Ascending aorta (tissue), 2 donors: ENCODE measurements around the gene APLP2. TPM values are rescaled to one million over a fixed set of nuclear protein-coding genes. Genes with fewer than 3 reads are reported as not detected.

Experiments
- DNase-seq, 2 donors: peaks; one replicate each; pipeline ENCODE4 v3.0.0-alpha.2; 2019; ENCODE audit warnings: low spot score in 2 of 2
- H3K27ac ChIP-seq, 2 donors: fragments of 200-600 bp; sonication (generic); one replicate each; pipeline ENCODE4 v1.5.1; 2016 to 2017; ENCODE audit warnings: mild to moderate bottlenecking in 1 of 2
- H3K27me3 ChIP-seq: fragments of 200-600 bp; sonication (generic); one replicate; pipeline ENCODE4 v1.5.1; 2017
- H3K36me3 ChIP-seq, 2 donors: fragments of 200-600 bp; sonication (generic); one replicate each; pipeline ENCODE4 v1.5.1; 2016
- H3K4me1 ChIP-seq, 2 donors: fragments of 200-600 bp; sonication (generic); one replicate each; pipeline ENCODE4 v1.5.1; 2016 to 2017; ENCODE audit warnings: mild to moderate bottlenecking in 1 of 2
- H3K4me3 ChIP-seq, 2 donors: fragments of 200-600 bp; sonication (generic); one replicate each; pipeline ENCODE4 v1.5.1; 2016 to 2017; ENCODE audit warnings: mild to moderate bottlenecking in 1 of 2
- H3K9me3 ChIP-seq, 2 donors: fragments of 200-600 bp; sonication (generic); one replicate each; pipeline ENCODE4 v1.5.1; 2016
- intact Hi-C: fragments of 100-400 bp; cut with DNase I; formaldehyde crosslinking; loops from one replicate; pipeline ENCODE4 v1.15.1; 2023
- total RNA-seq: library from RNA; depleted of rRNA; stranded (reverse); fragments of >200 nt; gene quantifications from one replicate; pipeline ENCODE4 v1.1.0, GENCODE V29; 2016
- TF ChIP-seq, protein P1 (sequence below), 3 experiments: fragments of 200-600 bp in 2 of 3; fragments of 450-650 bp in 1 of 3; sonication (generic) in 2 of 3; IDR thresholded peaks; one replicate each; pipeline ENCODE4 v1.5.1; 2016 to 2019; ENCODE audit warnings: antibody characterized with exemption in 3 of 3, mild to moderate bottlenecking in 1 of 3, moderate library complexity in 1 of 3

APLP2 gene
- total RNA-seq, 1 donor from 2014 or later: 216 TPM

DNA sequence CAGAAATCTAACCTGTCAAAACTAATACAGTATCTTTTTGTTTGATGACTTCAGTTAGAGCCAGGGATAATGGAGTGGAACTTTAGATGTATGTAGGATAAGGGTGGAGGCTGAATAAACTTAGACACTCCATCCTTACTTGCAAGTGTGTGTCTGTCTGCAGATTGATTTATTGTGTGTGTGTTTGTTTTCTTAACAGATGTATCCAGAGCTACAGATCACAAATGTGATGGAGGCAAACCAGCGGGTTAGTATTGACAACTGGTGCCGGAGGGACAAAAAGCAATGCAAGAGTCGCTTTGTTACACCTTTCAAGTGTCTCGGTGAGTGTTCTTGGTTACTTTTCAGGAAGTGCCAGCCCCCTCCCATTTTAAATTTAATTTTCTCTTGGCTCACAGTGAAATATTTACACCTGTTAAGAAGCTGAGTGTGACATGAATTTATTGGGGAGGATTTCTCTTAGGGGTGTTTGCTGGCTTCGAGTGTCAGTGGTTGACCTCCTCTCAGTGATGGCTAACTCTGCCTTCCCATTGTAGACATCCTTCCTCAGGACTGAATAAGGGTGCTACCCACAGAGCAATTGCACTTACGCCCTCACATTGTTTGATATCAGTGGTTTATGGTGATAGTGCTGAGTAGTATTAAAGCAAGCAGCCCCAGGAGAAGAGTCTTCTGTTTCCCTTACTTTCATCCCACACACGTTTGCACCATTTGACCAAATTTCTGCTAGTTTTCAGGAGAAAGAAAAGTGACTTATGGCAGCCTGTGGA is 40.8 kb downstream of the APLP2 start:
- DNase-seq: no peak
- Histone ChIP-seq H3K27me3 (no peaks in the 10 kb centered on the region), H3K9me3 (no peaks in the 10 kb centered on the region)

DNA sequence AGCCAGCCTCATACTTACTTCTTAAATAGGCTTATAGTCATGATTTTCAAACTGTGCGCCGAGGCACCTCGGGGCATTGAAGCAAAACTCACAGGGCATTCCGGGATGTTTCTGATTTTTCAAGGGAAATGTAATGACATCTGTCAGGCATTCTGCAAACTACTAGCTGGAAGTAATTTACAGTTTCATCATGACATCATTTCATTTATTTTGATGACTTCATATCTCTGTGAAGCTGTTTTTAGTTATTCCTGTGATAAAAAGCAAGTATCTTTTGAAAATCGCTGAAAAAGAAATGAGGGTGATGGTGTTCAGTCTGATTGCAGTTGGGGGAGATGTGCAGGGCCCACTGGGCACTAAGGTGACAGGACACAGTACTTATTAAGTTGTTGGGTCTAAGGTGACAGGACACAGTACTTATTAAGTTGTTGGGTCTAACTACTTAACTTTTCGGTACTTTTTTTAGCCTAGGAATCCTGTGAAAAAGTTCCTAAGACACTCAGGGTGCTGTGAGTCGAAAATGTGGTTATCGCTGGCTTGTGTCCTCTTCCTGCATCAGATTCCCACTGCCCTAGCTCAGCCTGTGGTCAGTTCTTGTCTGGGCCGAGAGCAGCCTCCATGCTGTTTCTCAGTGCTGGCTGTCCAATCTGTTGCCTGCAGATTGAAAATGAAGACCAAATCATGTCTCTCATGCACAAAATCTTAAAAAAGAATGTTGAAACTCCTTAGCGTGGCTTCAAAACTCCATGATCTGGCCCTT is 42.6 kb downstream of the APLP2 start:
- intact Hi-C loops: no loop called here
- no peaks in the 10 kb centered on the region for H3K9me3 ChIP-seq

More for the DNA sequence above, 40.8 kb downstream of the APLP2 start:
- TF ChIP-seq, protein P1, sequence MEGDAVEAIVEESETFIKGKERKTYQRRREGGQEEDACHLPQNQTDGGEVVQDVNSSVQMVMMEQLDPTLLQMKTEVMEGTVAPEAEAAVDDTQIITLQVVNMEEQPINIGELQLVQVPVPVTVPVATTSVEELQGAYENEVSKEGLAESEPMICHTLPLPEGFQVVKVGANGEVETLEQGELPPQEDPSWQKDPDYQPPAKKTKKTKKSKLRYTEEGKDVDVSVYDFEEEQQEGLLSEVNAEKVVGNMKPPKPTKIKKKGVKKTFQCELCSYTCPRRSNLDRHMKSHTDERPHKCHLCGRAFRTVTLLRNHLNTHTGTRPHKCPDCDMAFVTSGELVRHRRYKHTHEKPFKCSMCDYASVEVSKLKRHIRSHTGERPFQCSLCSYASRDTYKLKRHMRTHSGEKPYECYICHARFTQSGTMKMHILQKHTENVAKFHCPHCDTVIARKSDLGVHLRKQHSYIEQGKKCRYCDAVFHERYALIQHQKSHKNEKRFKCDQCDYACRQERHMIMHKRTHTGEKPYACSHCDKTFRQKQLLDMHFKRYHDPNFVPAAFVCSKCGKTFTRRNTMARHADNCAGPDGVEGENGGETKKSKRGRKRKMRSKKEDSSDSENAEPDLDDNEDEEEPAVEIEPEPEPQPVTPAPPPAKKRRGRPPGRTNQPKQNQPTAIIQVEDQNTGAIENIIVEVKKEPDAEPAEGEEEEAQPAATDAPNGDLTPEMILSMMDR (IDR thresholded peaks at IDR 0.05): no peak
- intact Hi-C loops: no loop called here
- Histone ChIP-seq H3K36me3 (peaks cover 20 to 22% of the 10 kb centered on the region in 2 donors), H3K4me1 (no peaks in the 10 kb centered on the region), H3K4me3 (no peak overlapping the region), H3K27ac (no peak overlapping the region)

DNA sequence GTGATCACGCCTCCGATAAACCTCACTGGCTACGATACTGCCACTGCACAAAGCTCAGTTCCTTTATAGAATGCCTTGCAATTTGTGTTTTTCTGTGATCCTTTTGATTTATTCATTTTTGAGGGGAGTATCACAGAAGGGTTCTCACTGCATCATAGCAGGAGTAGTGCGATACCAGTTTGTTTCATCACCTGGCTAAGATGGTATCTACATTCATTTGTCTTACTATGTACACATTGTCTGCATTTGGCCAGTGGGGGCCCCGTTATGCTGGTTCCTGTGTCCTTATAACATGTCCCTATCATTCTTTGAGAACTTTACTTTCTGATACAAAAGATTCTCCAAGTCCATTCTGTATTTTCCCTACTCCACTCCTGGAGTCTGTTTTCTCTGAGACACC is 44.6 kb downstream of the APLP2 start:
- H3K36me3 ChIP-seq: peaks cover 20 to 22% of the 10 kb centered on the region in 2 donors
- no peaks in the 10 kb centered on the region for H3K9me3 ChIP-seq
- no peaks in the 10 kb centered on the region for H3K4me1 ChIP-seq
- intact Hi-C loops: no loop called here
- no peak overlapping the region for H3K4me3 ChIP-seq
- H3K27me3 ChIP-seq: no peaks in the 10 kb centered on the region
- no peak overlapping the region for H3K27ac ChIP-seq
- TF ChIP-seq, protein P1 (IDR thresholded peaks at IDR 0.05): no peak
- DNase-seq: no peak

More for the DNA sequence above, 42.6 kb downstream of the APLP2 start:
- Histone ChIP-seq H3K4me3 (no peak overlapping the region), H3K27me3 (no peaks in the 10 kb centered on the region), H3K36me3 (peaks cover 20 to 22% of the 10 kb centered on the region in 2 donors), H3K27ac (no peak overlapping the region), H3K4me1 (no peaks in the 10 kb centered on the region)
- TF ChIP-seq, protein P1 (IDR thresholded peaks at IDR 0.05): no peak
- DNase-seq: no peak

DNA sequence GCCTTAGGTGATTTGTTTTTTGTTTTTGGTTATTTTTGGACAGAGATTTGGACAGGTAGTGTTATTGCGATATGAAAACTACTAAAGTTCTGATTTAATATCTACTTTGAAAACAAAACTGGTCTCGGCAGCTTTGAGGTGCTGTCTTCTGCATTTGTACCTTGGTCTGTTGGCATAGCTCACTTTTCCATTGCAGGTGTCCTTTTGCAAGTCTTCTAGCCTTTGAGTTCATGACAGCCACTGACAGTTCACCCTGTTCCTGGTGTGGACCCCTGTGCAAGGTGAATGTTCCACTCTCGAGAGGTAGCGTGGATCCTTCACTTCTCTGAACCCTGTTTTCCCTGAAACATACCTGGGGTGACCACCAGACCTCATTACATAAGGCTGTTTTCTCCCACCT is 45.0 kb downstream of the APLP2 start:
- TF ChIP-seq, protein P1 (IDR thresholded peaks at IDR 0.05): no peak
- no peak overlapping the region for H3K4me3 ChIP-seq
- H3K4me1 ChIP-seq: no peaks in the 10 kb centered on the region
- no peak overlapping the region for H3K27ac ChIP-seq
- DNase-seq: no peak
- intact Hi-C loops: no loop called here
- peaks cover 19 to 20% of the 10 kb centered on the region in 2 donors for H3K36me3 ChIP-seq
- H3K27me3 ChIP-seq: no peaks in the 10 kb centered on the region
- no peaks in the 10 kb centered on the region for H3K9me3 ChIP-seq

DNA sequence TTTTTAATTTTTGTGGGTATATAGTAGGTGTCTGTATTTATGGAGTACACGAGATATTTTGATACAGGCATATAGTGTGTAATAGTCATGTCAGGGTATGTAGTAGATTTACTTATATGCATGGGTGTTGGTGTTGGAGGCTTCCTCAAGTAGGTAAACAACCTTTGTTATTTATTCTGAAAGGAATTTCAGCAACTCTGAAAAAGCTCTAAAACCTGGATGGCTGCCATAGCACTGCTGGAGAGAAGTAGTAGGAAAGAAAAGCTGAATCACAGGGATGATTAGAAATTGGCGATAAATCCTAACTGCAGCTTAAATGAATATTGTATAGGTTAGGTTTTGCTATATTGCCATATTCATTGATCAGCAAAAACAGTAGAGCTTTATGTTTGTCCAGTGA is 45.5 kb downstream of the APLP2 start:
- no peak for DNase-seq
- Histone ChIP-seq H3K27ac (no peak overlapping the region), H3K4me3 (no peak overlapping the region), H3K27me3 (no peaks in the 10 kb centered on the region), H3K36me3 (peaks cover 14 to 19% of the 10 kb centered on the region in 2 donors), H3K9me3 (no peaks in the 10 kb centered on the region), H3K4me1 (no peaks in the 10 kb centered on the region)
- TF ChIP-seq, protein P1 (IDR thresholded peaks at IDR 0.05): no peak
- intact Hi-C loops: no loop called here
